ENCODE results near the gene SAMD13.
"Not testable (repeated sequence)": the region's sequence is repeated elsewhere in the genome, so short reads cannot be mapped to it uniquely, and the experiment has no call there.

Gene SAMD13

DNA sequence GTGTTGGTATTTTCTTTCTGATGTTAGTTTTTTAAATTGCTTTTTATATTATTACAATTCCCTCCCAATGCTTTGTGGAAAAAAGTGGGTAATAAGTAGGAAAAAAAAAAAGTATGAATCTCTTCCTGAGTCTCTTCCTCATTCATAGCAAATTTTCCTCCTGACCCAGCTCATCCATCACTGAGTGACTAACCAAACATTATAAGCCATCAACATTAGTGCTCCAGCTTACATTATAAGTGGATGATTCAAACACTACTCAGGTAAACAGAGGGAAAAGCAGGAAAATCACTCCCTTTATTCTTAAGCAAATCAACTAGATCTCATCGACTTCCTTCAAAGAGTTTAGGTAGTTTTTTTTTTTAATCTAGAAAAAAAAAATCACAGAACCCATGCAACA lies 15.4 kb upstream of the SAMD13 start:
- no peak for DNase-seq (ENCODE audit: low read depth in 2 of 2)

DNA sequence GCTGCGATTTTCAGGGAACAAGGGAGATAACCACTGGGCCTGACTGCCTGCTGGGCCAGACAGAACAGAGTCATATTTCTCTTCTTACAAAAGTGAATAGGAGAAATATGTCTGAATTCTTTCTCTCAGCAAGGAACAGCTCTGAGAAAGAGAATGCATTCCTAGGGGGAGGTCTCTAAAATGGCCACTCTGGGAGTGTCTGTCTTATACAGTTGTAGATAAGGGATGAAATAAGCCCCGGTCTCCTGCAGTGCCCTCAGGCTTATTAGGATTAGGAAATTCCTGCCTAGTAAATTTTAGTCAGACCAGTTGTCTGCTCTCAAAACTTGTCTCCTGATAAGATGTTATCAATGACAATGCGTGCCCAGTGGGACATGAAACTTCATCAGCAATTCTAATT lies 14.1 kb upstream of the SAMD13 start:
- not testable (repeated sequence) for DNase-seq (ENCODE audit: low read depth in 2 of 2)

DNA sequence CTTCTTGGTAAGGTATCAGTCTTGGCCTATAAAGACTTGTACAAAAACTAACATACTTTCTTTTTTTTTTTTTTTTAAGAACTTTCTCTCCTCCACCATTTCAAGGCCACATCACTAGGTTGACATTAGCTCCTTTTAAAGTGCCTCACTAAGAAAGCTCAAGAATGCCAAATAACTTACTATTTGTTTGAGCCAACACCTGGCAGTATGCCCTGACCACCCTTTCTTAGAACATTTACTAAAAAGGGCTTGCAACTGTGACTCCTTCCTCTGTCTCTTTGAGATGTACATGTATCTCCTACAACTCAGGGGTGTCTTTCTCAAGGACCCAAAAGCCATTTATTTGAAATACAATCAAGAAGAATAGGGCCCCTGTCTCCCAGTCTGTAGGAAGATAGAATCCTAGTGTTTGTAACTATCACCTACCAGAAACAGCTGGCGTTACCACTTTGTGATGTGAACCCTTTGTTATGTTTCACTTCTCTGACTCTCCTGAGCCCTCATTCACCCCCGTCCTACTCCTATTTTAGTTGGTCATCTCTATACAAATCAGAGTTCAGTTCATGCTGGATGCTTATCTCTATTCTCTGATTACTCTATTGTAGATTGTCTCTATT lies 12.2 kb upstream of the SAMD13 start:
- no peak for DNase-seq (ENCODE audit: low read depth in 2 of 2)

DNA sequence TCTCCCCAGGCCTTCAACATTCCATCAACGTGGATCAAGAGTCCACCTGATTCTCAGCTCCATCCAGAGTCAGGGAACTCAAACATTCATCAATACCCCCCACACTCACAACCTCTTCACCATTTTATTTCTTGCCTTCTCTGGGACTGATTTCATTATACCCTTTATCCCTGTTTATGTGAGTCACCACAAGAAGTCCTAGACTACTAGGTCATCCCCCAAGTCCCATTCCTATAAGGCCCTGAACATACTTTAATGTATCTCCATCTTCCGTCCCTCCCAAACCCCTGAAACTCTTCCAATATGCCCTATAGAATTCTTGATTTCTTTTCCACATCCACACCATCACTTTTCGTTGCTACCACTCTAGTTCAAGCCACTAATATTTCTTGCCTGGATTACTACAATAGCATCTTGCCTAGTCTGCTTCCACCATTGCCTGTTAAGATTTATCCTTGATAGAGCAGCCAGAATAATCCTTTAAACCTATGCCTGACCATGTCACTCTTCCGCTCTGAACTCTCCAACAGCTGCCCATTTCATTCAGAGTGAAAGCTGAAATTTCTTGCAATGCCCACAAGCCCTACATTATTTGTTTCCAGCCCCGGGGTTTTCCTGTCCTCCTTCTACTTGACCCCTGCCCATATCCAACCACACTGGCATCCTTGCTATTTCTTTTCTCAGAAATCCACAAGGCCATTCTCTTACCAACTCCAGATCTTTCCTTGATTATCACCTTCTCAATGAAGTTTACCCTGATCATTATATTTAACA lies 9.4 kb upstream of the SAMD13 start:
- DNase-seq (ENCODE audit: low read depth in 2 of 2): no peak

DNA sequence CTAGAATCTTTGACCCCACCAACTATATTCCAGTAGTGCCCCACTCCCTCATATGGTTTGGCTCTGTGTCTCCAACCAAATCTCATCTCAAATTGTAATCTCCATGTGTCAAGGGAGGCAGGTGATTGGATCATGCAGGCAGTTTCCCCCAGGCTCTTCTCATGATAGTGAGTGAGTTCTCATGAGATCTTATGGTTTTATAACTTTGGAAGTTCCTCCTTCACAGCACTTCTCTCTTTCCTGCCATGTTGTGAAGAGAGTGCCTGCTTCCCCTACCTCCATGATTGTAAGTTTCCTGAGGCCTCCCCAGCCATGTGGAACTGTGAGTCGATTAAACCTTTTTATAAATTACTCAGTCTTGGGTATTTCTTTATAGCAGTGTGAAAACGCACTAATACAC lies 7.7 kb upstream of the SAMD13 start:
- DNase-seq (ENCODE audit: low read depth in 2 of 2): no peak

DNA sequence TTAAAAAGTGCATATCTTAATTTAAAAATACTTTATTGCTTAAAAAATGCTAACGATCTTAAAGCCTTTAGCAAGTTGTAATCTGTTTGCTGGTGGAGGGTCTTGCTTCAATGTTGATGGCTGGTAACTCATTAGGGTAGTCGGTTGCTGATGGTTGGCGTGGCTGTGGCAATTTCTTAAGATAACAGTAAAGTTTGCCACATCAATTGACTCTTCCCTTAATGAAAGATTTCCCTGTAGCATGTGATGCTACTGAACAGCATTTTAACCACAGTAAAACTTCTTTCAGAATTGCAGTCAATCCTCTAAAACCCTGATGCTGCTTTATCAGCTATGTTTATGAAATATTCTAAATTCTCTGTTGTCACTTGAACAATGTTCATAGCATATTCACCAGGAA lies 6.8 kb upstream of the SAMD13 start:
- DNase-seq (ENCODE audit: low read depth in 2 of 2): no peak

DNA sequence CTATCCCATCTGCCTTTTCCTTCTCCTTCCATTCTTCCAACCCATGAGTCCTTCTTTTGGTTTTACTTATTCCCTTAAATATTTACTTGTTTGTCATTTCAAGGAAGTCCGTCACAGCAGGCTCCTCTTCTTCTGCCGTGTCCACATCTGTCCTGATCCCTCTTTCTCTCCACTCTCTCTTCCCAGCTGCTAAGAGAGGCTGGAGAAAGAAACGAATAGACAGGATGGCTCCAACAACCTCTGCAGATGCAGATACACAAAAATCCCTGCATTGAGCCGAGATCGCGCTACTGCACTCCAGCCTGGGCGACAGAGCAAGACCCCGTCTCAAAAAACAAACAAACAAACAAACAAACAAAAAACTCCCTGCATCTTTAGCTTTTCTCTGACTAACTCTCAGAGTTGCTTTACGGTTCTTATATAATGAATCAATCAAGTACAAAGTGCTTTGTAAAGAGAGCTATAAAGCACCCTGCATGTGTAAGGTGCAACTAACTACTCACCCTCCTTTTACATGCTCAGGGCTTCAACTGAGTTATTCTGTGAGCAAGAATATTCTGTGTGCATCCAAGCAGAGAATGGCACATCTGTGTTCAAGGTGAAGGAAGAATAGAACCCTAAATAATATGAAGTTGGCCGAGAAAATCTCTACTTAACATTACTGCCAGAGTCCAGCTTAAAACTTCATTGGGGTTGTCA lies 3.8 kb upstream of the SAMD13 start:
- DNase-seq (ENCODE audit: low read depth in 2 of 2): no peak

DNA sequence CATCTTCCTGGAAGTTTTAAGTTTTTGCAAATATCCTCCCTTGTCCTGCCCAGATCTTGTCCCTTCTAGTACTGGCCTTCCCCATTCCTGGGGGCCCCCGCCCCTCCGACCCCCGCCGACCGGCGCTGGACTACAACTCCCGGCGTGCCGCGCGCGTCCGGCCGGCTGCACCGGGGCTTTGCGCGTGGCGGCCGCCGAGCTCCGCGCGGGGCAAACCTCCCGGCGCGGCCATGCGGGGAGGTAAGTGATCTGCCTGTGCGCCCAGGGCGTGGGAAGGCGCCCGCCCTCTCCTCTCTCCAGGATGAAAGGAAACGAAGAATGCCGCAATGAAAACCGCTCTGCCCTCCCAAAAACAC lies 3.2 kb upstream of the SAMD13 start:
- peak in 1 of 2 donors; percentile 12 for DNase-seq (ENCODE audit: low read depth in 2 of 2)

DNA sequence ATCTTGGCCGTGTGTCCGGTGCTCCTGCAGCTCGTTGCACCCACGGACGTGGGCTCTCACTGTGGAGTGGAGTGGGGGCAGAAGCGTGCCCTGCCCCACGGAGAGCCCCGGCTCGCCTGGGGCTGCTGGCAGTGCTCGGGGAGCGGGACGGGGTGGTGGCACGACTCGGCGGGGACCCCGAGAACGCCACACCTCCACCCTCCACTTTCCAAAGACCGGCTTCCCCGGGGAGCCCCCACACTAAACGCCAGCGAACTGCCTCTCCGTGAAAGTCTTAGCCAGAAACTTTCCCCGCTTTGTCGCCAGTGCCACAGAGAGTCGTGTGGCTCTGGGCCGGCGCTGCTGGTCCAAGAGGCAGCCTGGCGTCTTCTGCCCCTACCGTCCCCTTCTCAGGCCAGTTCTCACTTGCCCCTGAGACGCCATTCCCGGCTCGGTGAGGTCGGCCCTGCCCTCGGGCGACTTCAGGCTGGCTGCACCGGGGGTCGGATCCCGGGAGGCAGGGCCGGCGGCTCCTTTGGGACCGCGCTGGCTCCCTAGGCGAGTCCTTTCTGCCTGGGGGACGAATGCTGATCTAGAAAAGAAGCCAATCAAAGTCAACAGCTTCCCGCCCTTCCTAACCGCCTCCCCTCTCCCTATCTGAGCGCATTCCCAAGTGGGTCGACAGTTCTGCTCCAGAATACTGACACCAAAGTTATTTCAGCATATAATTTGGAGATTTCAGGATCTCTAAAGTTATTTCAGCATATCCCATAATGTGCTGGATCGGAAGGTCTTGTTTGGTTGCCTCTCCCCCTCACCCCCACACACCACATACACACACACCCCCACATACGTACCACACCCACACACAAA lies 2.6 kb upstream of the SAMD13 start:
- peak in 1 of 2 donors; percentile 6 for DNase-seq (ENCODE audit: low read depth in 2 of 2)

DNA sequence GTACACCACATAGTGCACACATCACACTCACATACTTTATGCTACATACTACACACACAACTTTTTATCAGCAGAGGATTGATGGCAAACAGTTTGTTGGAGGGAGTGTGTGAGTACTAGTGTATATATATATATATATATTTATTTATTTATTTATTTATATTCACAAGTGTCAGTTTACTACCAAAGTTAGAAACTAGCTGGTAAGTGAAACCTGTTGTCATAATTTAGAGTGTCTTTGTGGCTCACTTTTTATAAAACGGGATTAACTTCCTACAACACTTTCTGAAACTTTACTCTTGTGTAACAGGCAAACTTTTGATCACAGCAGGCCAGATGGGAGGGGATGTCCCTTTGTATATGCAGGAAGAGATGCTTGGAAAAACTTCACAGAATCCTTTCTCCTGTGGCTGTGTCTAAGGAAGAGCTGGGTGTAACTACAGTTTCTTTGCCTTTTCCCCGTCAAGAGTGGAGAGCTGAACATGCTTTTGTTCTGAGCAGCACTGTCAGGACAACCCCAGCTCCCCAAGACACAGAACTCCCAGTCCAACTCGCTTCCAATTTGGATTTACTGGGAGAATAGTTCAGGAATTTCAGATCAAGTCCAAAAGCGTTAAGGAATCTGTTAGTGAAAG lies 1.9 kb upstream of the SAMD13 start:
- DNase-seq (ENCODE audit: low read depth in 2 of 2): no peak

DNA sequence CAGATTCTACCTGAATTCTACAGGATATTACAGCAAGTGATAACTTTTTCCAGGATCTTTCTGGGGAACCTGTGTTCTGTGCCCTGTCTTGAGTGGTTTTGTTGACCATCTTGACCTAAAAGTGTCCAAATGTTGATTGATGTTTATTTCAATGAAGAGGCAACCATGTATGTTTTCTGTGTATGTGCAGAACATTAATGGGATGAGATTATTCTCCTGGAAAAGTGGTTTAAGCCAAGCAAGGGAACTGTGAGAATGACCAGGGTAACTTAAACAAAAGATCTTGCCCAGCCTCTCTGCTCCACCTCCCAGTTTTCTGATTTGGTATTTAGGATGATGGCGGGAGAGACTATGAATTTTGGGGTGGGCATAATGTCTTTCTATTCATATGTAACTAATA lies 1.0 kb upstream of the SAMD13 start:
- no peak for DNase-seq (ENCODE audit: low read depth in 2 of 2)

DNA sequence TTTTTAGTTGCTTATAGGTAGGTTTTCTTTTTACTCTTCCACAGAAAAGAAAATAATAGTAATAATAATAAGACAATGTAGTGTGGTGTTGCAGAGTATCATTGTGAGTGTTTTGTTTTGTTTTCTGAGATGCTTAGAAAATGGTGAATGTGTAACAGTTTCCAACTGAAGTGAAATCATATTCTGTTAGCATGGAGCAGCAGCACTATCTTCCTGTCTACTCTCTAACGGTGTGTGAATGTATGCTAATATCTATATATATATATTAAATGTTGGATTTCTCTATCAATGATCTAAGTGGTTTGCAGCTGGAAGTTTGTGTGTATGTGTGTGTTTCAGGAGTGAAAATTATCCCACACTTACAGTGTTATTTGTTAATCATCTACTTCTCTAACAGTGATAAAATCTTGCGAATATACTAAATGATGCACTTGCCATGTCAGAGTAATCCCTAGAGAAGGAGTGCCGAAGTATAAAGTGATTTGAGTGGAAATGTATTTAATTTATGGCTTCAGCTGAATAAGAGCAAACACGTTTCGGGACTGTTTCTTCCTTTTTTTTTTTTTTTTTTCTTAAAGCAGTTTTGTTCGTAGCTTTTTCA lies 377 bp downstream of the SAMD13 start:
- DNase-seq (ENCODE audit: low read depth in 2 of 2): no peak

DNA sequence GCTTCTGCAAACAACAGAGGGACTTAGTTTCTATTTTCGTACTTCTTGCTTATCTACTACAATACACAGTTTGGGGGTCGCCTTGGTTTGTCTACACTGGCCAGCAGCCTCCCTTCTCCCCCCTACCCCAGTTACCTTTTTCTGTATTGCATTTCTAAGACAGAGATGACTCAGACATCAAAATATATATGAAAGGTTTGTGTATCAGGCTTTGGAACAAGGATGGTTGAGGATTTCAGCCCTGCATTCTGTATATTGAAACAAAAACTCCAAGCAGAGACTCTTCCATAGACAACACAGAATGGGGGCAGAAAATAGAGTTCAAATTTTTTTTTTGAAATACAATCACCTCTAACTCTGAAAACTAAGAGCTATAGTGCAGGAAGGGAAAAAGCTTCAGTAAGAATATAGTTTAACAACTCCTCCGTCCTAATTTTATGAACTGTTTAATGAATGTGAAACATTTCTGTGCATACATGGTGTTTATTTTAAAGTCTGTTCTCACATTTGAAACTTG lies 1.9 kb downstream of the SAMD13 start:
- no peak for DNase-seq (ENCODE audit: low read depth in 2 of 2)

DNA sequence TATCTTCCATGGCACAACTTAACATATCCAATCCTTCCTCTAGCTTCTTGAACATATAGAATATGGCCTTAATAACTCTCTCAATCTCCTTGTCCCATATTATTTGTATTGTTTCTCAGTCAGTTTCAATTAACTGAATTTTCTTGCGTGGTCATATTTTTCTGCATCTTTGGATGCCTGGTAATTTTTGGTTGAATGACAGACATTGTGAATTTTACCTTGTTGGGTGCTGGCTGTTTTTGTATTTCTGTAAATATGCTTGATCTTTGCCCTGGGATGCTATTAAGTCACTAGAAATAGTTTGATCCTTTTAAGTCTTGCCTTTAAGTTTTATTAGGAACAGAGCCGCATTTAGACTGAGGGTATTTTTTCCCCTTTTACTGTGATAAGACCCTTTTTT lies 5.9 kb downstream of the SAMD13 start:
- no peak for DNase-seq (ENCODE audit: low read depth in 2 of 2)

DNA sequence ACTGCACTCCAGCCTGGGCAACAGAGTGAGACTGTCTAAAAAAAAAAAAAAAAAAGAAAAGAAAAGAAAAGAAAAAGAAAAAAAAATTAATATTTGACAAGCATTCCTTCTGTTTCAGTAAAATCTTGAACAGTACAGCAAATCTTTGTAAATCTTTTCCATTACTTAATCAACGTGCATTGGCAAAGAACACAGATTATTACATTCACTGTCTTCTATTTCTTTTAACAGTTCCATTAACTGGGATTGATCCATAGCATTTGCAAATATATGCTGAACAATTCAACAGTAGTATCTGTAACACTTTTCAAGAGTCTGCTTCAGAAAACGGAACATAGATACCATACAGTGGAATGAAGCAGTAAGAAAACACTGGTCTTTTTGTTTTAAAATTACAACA lies 9.8 kb downstream of the SAMD13 start:
- no peak for DNase-seq (ENCODE audit: low read depth in 2 of 2)

DNA sequence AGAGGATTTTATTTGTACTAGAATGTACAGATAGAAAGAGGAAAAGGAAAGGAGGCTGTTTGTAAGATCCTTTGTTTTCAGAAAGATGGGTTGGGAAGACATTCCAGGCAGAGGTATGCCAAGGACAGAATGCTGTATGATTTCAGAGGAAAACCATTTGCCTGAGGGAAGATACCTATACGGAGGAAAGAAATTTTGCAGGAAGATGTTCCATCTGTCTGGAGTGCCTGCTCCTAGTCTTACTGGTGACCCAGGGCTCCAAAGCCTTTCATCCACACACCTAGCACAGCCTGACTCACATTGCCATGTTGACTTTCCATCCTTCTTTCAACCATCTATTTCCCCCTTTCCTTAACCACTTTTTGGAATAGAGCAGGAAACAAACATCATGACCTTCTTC lies 18.2 kb downstream of the SAMD13 start:
- DNase-seq (ENCODE audit: low read depth in 2 of 2): no peak

DNA sequence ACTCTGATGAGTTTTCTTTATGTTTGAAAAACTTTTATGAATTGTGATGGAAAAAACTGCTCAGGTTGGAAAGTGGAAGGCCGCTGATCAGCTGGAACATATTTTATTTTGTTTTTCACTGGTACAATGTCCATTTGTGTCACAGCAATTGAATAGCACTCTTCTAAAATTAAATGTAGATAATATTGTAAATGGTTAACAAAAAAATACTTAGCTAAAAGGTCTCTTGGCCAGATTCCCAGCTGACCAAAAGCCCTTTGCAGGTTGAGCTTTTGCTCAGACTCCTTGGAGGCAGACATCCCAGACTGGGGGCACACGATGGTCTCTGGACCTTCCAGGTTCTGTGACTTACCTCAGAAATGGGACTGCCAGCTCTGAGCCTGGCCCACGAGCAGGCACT lies 26.3 kb downstream of the SAMD13 start:
- no peak for DNase-seq (ENCODE audit: low read depth in 2 of 2)

DNA sequence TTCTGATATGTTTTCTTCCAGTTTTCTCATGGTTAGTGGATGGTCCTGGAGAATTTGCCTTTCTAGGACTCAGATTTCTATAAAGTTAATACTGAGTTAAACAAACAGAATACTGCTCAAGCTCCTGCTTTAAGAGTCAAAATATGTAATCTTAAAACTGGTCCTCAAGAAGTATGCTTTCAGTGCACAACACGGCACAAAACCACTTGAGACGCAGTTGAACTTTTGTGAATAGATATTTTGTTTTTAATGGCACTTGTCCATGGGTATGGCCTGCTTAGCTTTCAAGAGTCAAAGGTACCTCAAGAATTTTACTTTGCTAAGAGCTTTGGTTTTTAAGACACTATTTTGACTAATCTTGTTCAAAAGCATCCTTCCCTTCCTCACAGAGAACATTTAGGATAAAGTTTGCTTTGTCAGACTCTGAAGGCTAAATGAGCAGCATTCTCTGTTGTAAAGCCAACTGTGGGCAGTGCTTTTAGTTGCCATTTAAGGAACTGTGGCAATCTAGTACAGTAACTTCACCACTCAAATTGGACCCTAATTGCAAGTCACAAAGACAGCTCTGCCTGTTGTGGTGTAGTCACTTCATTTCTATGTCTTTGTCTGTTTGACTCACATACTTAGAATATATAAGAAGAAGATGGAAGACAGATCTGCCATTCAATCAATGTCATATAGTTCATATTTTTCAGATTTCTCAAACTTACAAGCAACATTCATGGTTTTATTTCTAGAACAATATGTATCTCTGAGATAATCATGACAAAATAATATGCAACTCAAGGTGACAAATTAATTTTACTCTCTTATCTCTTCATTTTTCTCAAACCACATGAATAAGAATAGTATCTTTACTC lies 28.8 kb downstream of the SAMD13 start:
- DNase-seq (ENCODE audit: low read depth in 2 of 2): no peak

DNA sequence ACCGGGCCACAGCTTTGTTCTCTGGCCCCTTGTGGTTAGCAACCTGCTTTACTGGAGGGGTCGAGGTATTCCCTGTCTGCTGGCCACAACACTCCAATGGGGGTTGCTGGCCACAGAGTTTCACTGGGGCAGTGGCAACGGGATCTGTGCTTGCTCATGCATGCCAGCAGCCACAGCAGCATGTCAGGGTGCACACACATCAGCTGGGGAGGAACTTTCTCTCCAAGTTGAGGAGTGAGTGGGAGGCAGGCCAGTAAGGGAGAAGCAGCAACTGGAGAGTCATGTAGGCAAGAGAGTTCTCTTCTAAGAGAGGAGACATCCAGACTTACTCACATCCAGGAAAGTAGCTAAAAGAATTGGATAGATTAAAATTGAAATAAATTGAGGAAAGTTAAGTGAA lies 38.0 kb downstream of the SAMD13 start:
- no peak for DNase-seq (ENCODE audit: low read depth in 2 of 2)

DNA sequence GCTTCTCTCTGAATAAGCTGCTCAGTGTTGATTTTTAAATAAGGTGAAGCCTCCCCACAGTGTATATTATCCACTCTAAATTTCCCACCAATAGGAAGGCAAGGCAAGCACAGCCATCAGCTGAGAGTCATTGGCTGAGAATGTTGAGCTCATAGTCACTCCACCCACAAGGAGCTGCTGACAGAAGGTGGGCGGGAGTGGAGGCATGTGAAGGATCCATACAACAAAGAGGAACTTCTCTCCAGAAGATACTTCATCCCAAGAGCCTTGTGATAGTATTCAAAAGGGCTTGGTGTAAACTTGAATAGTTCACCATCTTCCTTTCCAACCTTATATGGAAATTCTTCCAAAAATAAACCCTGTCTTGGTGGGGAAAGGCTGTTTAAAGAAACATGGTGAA lies 42.8 kb downstream of the SAMD13 start:
- DNase-seq (ENCODE audit: low read depth in 2 of 2): no peak
